Nephron progenitor cell (in vitro differentiated cells): Measurements from ENCODE around the gene CAP2.
"Not testable (repeated sequence)": the region's sequence is repeated elsewhere in the genome, so short reads cannot be mapped to it uniquely, and the experiment has no call there.

ENCODE experiments used
- DNase-seq: peaks from one replicate; pipeline ENCODE4 v3.0.0; 2021
- H3K27ac Mint-ChIP-seq: 2 replicates; pipeline ENCODE4 v1.8.0; 2021; ENCODE audit warnings: mild to moderate bottlenecking, moderate library complexity, mixed read lengths
- H3K27me3 Mint-ChIP-seq: 2 replicates; pipeline ENCODE4 v1.8.0; 2021; ENCODE audit warnings: mild to moderate bottlenecking, low read depth, mixed read lengths; ENCODE audit not compliant: poor library complexity
- H3K36me3 Mint-ChIP-seq: 2 replicates; pipeline ENCODE4 v1.8.0; 2021; ENCODE audit warnings: low read depth, mixed read lengths
- H3K4me1 Mint-ChIP-seq: 2 replicates; pipeline ENCODE4 v1.8.0; 2021; ENCODE audit warnings: mixed read lengths
- H3K4me3 Mint-ChIP-seq: 2 replicates; pipeline ENCODE4 v1.8.0; 2021; ENCODE audit warnings: mild to moderate bottlenecking, moderate library complexity, mixed read lengths
- H3K9me3 Mint-ChIP-seq: 2 replicates; pipeline ENCODE4 v1.8.0; 2021; ENCODE audit warnings: mild to moderate bottlenecking, moderate library complexity, mixed read lengths
- CTCF ChIP-seq: fragments of 200-600 bp; sonication (generic); IDR thresholded peaks from 2 replicates; pipeline ENCODE4 v1.5.0; 2021; ENCODE audit warnings: antibody characterized with exemption

Gene CAP2

DNA sequence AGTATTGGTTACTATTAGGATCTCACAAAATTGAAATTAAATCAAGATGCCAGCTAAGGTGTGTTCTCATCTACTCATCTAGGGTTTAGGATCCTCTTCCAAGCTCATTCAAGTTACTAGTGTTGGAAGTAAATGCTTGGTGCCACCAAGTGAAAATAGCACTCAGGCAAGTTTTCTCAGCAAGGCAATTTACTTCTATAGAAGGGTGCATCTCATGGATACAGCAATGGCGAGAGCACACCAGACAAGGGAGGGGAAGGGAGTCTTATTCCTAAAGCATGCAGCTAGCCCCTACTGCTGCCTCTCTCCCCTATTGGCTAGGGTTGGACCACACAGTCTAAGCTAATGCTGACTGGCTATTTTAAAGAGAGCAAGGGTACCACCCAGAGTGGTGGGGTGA lies 183.7 kb downstream of the CAP2 start:
- no peak for DNase-seq
- Mint-ChIP-seq H3K4me1 (no peaks in the 10 kb centered on the region), H3K9me3 (peaks cover 39% of the 10 kb centered on the region), H3K27ac (no peak overlapping the region), H3K36me3 (no peaks in the 10 kb centered on the region), H3K4me3 (no peak overlapping the region), H3K27me3 (no peaks in the 10 kb centered on the region)
- TF ChIP-seq CTCF, result no peak

- H3K27me3 Mint-ChIP-seq, result no peaks in the 10 kb centered on the region
- H3K36me3 Mint-ChIP-seq, result no peaks in the 10 kb centered on the region
- H3K27ac Mint-ChIP-seq, result no peak overlapping the region
- peak; percentile 28 for DNase-seq
- H3K9me3 Mint-ChIP-seq, result peaks cover 24% of the 10 kb centered on the region
- peaks cover 10% of the 10 kb centered on the region for H3K4me1 Mint-ChIP-seq
- H3K4me3 Mint-ChIP-seq, result peak overlapping the region; percentile 64
- no peak for TF ChIP-seq CTCF
Measured at GRCh38 chr6:17580518-17581048, 187.2 kb downstream of the CAP2 start.

GRCh38 chr6:17581282-17581681 lies 187.9 kb downstream of the CAP2 start:
- H3K27me3 Mint-ChIP-seq, H3K27ac Mint-ChIP-seq, H3K36me3 Mint-ChIP-seq, DNase-seq: not testable (repeated sequence)
- Mint-ChIP-seq H3K4me1 (peaks cover 10% of the 10 kb centered on the region), H3K4me3 (peak overlapping the region; percentile 41), H3K9me3 (peaks cover 23% of the 10 kb centered on the region)

- peaks cover 5% of the 10 kb centered on the region for H3K9me3 Mint-ChIP-seq
- no peaks in the 10 kb centered on the region for H3K36me3 Mint-ChIP-seq
- no peak for TF ChIP-seq CTCF
- no peak for DNase-seq
- peaks cover 2% of the 10 kb centered on the region for H3K27me3 Mint-ChIP-seq
- no peak overlapping the region for H3K27ac Mint-ChIP-seq
- no peak overlapping the region for H3K4me3 Mint-ChIP-seq
- peaks cover 10% of the 10 kb centered on the region for H3K4me1 Mint-ChIP-seq
Measured at GRCh38 chr6:17583811-17584210, 190.4 kb downstream of the CAP2 start.

DNA sequence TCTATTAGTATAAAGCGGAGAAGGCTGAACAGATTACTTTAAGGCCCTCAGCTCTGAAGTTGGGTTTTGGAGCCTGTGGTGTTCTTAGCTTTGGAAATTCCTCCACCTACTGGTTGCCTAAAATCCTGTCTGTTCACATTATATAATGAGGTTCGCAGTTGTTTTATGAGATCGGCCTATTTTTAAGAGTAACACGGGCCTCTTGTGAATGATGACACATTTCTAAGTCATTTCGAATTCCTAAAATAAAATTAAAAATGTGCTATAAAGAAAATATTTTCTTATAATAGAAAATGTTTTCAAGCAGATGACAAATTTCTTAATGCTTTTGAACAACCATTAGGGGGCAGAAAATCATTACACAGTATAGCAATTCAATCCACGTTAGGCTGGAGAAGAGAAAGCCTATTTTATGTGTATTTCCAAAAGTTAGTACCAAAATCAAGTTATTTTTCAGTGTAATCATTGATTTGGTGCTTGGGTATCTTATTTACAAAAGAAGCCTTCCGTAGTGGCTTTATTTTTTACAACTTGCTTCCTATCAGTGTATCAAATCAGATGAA lies 190.9 kb downstream of the CAP2 start:
- peaks cover 5% of the 10 kb centered on the region for H3K9me3 Mint-ChIP-seq
- no peaks in the 10 kb centered on the region for H3K36me3 Mint-ChIP-seq
- no peak for DNase-seq
- H3K4me1 Mint-ChIP-seq, result peaks cover 10% of the 10 kb centered on the region
- peaks cover 4% of the 10 kb centered on the region for H3K27me3 Mint-ChIP-seq
- TF ChIP-seq CTCF, result peak; percentile 72
- no peak overlapping the region for H3K4me3 Mint-ChIP-seq
- no peak overlapping the region for H3K27ac Mint-ChIP-seq

DNA sequence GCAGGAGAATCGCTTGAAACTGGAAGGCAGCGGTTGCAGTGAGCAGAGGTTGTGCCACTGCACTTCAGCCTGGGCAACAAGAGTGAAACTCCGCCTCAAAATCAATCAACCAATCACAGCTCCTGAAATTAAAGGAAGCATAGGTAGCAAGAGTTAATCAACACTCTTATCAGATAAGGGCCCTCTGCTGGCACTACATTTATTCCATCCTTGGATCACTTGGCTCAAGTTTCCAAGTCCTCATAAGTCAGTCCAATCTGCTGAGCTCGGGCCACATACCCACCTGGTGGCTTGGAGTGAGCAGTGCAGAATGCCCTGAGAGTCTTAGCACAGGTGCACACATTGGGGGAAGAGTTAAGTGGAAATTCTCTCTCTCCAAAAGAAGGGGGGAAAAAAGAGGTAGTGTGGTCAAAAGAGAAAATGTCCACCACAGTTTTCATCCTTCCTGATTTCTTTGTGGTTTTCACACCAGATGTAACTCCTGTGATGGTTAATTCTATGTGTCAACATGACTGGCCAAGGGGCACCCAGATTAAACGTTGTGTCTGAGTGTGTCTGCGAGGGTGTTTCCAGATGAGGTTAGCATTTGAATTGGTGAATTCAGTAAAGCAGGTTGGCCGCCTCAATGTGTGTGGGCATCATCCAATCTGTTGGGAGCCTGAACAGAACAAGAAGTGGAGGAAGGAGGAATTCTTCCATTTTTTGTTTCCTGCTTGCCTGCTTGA lies 192.5 kb downstream of the CAP2 start:
- H3K27me3 Mint-ChIP-seq, result peaks cover 4% of the 10 kb centered on the region
- H3K27ac Mint-ChIP-seq, result no peak overlapping the region
- H3K4me1 Mint-ChIP-seq, result peaks cover 10% of the 10 kb centered on the region
- no peak for TF ChIP-seq CTCF
- H3K9me3 Mint-ChIP-seq, result peaks cover 4% of the 10 kb centered on the region
- no peak for DNase-seq
- H3K36me3 Mint-ChIP-seq, result no peaks in the 10 kb centered on the region
- no peak overlapping the region for H3K4me3 Mint-ChIP-seq

- not testable (repeated sequence) for H3K9me3 Mint-ChIP-seq, H3K36me3 Mint-ChIP-seq, H3K4me3 Mint-ChIP-seq, H3K27me3 Mint-ChIP-seq, DNase-seq, H3K27ac Mint-ChIP-seq
- H3K4me1 Mint-ChIP-seq, result peaks cover 10% of the 10 kb centered on the region
Measured at GRCh38 chr6:17586623-17587022, 193.2 kb downstream of the CAP2 start.
